Epithelial cell of esophagus (primary cell): Measurements from ENCODE around the gene MYMX.

Experiments used
- DNase-seq: peaks from one replicate; pipeline ENCODE4 v3.0.0; 2010; ENCODE audit warnings: low read depth
- H3K4me3 ChIP-seq: 2 replicates; pipeline ENCODE4 v1.5.1; 2011; ENCODE audit warnings: mild to moderate bottlenecking, low read length, control low read depth
- TF ChIP-seq, protein P1 (sequence below): IDR thresholded peaks from 2 replicates; pipeline ENCODE4 v1.5.1; 2011; ENCODE audit warnings: low read depth, mild to moderate bottlenecking, low read length, control low read depth, inconsistent platforms; ENCODE audit not compliant: insufficient read depth; ENCODE audit errors: missing control alignments

The MYMX gene

DNA sequence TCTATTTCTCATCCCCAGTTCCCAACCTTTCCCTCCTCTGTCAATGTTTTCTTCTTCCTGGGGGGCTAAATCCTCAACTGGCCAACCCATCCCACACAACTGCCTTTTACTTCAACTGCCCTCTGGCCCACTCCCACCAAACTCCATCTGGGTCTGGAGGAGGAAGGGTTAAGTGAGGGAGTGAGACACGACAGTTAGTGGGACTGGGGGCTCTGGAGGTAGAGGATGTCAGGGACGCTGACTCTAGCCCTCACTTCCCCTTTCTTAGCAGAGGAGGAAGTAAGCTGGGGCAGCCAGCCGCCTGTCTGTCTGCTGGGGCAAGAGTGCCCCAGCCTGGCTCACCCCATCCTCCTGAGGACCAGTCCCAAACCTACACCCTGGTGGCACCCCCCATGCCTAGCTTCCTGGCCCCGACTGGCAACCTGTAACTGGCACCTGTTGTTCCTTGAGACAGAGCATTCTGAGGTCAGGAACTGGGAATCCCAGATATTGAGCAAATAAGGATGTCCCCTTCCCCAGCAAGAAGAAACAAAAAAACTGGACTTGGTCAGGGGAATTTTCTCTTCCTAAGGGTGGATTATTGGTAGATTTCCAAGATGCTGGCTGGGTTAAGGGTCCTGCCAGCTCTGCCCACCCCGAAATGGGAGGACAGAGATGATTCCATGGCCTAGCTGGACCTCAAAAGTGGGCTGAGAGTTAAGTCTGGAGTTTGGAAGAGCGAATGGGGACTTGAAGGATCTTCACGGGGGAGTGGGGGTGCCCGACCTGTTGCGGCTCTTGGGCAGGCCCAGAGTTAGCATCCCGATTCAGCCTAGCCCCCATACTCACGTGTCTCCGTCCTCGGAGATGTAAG lies 47.7 kb downstream of the MYMX start:
- TF ChIP-seq, protein P1, sequence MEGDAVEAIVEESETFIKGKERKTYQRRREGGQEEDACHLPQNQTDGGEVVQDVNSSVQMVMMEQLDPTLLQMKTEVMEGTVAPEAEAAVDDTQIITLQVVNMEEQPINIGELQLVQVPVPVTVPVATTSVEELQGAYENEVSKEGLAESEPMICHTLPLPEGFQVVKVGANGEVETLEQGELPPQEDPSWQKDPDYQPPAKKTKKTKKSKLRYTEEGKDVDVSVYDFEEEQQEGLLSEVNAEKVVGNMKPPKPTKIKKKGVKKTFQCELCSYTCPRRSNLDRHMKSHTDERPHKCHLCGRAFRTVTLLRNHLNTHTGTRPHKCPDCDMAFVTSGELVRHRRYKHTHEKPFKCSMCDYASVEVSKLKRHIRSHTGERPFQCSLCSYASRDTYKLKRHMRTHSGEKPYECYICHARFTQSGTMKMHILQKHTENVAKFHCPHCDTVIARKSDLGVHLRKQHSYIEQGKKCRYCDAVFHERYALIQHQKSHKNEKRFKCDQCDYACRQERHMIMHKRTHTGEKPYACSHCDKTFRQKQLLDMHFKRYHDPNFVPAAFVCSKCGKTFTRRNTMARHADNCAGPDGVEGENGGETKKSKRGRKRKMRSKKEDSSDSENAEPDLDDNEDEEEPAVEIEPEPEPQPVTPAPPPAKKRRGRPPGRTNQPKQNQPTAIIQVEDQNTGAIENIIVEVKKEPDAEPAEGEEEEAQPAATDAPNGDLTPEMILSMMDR: no peak
- peak overlapping the region; percentile 74 for H3K4me3 ChIP-seq
- no peak for DNase-seq

DNA sequence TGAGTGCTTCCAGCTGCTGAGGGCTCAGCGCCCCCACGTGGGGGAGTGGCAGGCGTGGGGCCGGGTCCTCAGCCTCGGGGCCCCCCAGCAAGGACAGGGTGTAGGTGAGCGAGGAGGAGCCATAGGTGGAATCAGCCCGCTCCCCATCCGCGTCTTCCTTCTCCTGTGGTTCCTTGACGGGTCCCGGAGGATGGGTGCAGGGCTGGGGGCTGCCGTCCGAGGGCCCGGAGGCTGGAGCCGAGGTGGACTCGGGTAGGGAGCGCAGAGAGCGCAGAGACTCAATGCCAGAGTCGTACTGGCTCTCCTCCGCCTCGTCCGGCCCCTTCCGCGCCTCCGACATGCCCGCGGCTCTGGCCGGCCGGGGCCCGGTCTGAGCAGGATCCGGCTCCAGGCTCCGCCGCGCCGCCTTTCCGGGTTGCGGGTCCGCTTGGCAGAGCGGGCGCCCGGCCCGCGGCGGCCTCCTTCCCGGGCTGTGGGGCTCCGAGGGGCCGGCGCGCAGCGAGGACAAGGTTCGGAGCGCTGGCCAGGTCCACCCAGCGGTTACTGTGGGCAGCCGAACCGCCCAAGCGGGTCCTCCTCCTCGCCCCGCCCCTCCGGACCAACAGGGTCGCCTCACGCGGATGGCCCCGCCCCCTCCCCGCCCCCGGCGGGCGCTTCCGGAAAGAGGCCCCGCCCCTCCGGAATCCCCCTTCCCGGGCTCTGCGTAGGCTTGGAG lies 48.4 kb downstream of the MYMX start, which contains the start of gene NFKBIE:
TSS of gene NFKBIE (minus strand) at position 545 of the 715 bp plus-strand sequence. CDS start at position 340, 205 bp downstream.
- DNase-seq: peak; percentile 95
- TF ChIP-seq, protein P1: peak; percentile 24
- peak within 1 kb of the TSS; percentile 74 for H3K4me3 ChIP-seq

DNA sequence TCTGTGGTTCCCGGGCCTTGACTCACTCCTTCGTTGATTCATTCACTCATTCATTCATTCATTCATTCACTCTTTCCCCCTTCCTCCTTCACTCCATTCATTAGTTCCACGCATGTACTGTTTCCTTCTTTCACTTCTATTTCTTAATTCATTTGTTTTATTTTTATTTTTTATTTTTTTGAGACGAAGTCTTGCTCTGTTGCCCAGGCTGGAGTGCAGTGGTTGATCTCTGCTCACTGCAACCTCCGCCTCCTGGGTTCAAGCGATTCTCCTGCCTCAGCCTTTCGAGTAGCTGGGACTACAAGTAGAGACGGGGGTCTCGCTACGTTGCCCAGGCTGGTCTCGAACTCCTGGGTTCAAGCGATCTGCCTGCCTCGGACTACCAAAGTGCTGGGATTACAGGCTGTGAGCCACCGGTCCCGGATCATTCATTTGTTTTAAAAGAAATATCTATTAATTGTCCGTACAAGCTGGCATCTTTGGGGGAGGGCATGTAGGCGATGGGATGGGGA lies 49.1 kb downstream of the MYMX start:
- no peak for DNase-seq
- H3K4me3 ChIP-seq: peak overlapping the region; percentile 74
- TF ChIP-seq, protein P1: no peak

DNA sequence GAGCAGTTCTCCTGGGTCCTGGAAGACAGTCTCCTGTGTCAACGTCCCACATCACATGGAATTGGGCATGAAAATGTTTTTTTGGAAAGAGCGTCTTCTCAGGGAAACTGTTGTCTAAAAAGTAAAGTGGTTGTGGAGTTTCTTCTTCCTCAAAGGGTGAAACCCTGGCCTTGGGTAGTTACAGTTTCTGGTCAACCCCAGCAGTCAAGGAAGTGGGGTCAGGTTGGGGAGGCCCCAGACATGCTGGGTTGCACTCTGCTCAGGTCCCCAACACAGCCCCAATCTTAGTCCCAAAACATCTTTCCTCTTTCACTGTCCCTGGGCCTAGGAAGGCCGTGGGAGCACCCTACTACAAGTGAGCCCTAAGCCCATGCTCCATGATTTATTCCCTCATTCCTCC lies 49.6 kb downstream of the MYMX start:
- TF ChIP-seq, protein P1: no peak
- no peak overlapping the region for H3K4me3 ChIP-seq
- DNase-seq: no peak

DNA sequence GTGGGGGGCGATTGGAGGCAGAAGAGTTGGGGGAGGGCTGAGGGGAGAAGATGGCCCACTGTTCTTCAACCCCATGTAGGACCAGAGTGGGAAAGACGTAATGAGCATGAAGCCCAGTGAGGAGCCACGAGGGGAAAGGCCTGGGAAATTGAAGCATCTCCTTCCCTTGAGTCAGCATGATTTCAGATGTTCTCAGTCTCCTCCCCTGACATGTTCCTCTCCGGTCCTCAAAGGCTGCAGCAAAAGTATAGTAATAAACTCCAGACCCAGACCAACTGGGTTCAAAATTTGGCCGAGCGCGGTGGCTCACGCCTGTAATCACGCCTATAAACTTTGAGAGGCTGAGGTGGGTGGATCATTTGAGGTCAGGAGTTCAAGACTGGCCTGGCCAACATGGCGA lies 50.5 kb downstream of the MYMX start:
- TF ChIP-seq, protein P1: no peak
- no peak for DNase-seq
- no peak overlapping the region for H3K4me3 ChIP-seq
